OCI-LY1 (cell line): Measurements from ENCODE around the gene TDRD12.

Experiments used
- H2AFZ ChIP-seq: fragments of 200-600 bp; sonication (generic), shearing (Covaris generic); 2 replicates; pipeline ENCODE4 v1.6.0; 2014; ENCODE audit warnings: antibody characterized with exemption, mild to moderate bottlenecking, low read length
- H3F3A ChIP-seq: fragments of 200-600 bp; sonication (generic), shearing (Covaris generic); 2 replicates; pipeline ENCODE4 v1.6.0; 2014; ENCODE audit warnings: mild to moderate bottlenecking, antibody characterized with exemption, low read length, moderate library complexity; ENCODE audit not compliant: insufficient read depth
- H3K27ac ChIP-seq: fragments of 200-600 bp; sonication (generic); 2 replicates; pipeline ENCODE4 v1.5.1; 2014; ENCODE audit warnings: low read length, mixed run types, mild to moderate bottlenecking, low read depth; ENCODE audit not compliant: poor library complexity, severe bottlenecking
- H3K27me3 ChIP-seq: fragments of 200-600 bp; sonication (generic); 2 replicates; pipeline ENCODE4 v1.6.0; 2014; ENCODE audit warnings: antibody characterized with exemption, mild to moderate bottlenecking, low read length, moderate library complexity; ENCODE audit not compliant: insufficient read depth
- H3K36me3 ChIP-seq: fragments of 200-600 bp; sonication (generic); 2 replicates; pipeline ENCODE4 v1.6.1; 2014; ENCODE audit warnings: mild to moderate bottlenecking, antibody characterized with exemption, low read length, moderate library complexity, mixed read lengths; ENCODE audit not compliant: insufficient read depth
- H3K4me1 ChIP-seq: fragments of 200-600 bp; sonication (generic); 2 replicates; pipeline ENCODE4 v1.5.1; 2014; ENCODE audit warnings: mild to moderate bottlenecking, low read length, moderate library complexity; ENCODE audit not compliant: insufficient read depth, severe bottlenecking
- H3K4me2 ChIP-seq: fragments of 200-600 bp; sonication (generic), shearing (Covaris generic); 2 replicates; pipeline ENCODE4 v1.6.1; 2014; ENCODE audit warnings: low read length
- H3K4me3 ChIP-seq: fragments of 200-600 bp; sonication (generic); 2 replicates; pipeline ENCODE4 v1.5.1; 2014; ENCODE audit warnings: low read length, low read depth, mild to moderate bottlenecking, mixed read lengths; ENCODE audit not compliant: poor library complexity, severe bottlenecking
- H3K79me2 ChIP-seq: fragments of 200-600 bp; shearing (Covaris generic); 2 replicates; pipeline ENCODE4 v1.6.1; 2016; ENCODE audit warnings: mixed run types, low read length, mixed read lengths; ENCODE audit not compliant: insufficient read depth
- H3K9ac ChIP-seq: fragments of 200-600 bp; sonication (generic), shearing (Covaris generic); 2 replicates; pipeline ENCODE4 v1.6.1; 2014; ENCODE audit warnings: mild to moderate bottlenecking, low read length, mixed read lengths
- H3K9me2 ChIP-seq: fragments of 200-600 bp; sonication (generic), shearing (Covaris generic); 2 replicates; pipeline ENCODE4 v1.6.1; 2014; ENCODE audit warnings: low read depth, mild to moderate bottlenecking, low read length, mixed read lengths
- H3K9me3 ChIP-seq: fragments of 200-600 bp; shearing (Covaris generic); 2 replicates; pipeline ENCODE4 v1.6.1; 2014; ENCODE audit warnings: low read length, mixed read lengths
- H4K20me1 ChIP-seq: fragments of 200-600 bp; sonication (generic), shearing (Covaris generic); 2 replicates; pipeline ENCODE4 v1.6.0; 2016; ENCODE audit warnings: mild to moderate bottlenecking, low read length; ENCODE audit not compliant: insufficient read depth
- EZH2 ChIP-seq: fragments of 200-600 bp; sonication (generic), shearing (Covaris generic); IDR thresholded peaks from 2 replicates; pipeline ENCODE4 v1.8.0; 2017; ENCODE audit warnings: borderline replicate concordance, mixed run types, mild to moderate bottlenecking, antibody characterized with exemption, low read length, moderate library complexity, mixed read lengths
- TF ChIP-seq, protein P1 (sequence below): fragments of 200-600 bp; sonication (generic), shearing (Covaris generic); IDR thresholded peaks from 2 replicates; pipeline ENCODE4 v1.5.1; 2017; ENCODE audit warnings: mild to moderate bottlenecking, antibody characterized with exemption, low read length, moderate library complexity, mixed read lengths

The TDRD12 gene

DNA sequence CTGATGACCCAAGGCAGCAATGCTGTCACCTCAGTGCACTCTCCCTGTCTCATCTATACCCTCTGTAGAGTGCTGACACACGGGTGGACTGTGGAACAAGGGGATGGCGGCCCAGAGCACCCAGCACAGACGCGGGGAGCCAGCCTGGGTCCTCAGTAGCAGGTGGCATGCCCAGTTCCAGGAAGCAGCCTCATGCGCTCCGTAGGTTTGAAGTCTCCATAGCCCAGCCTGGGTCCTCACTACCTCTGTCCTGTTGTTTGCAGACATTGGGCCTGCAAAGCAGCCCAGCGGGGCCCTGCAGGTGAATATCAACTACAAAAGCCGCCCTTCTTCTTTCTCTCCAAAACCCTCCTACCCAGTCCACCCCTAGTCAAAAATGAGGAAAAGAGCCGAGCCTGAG, 155.0 kb downstream of the TDRD12 start:
- Histone ChIP-seq H3K4me3 (no peak overlapping the region), H3F3A (no peaks in the 10 kb centered on the region), H3K4me2 (no peak overlapping the region), H3K79me2 (no peaks in the 10 kb centered on the region), H3K36me3 (no peaks in the 10 kb centered on the region), H3K27me3 (no peaks in the 10 kb centered on the region), H3K9ac (no peak overlapping the region), H3K4me1 (no peaks in the 10 kb centered on the region), H3K27ac (no peak overlapping the region), H4K20me1 (no peaks in the 10 kb centered on the region), H2AFZ (no peak overlapping the region), H3K9me2 (no peaks in the 10 kb centered on the region), H3K9me3 (no peaks in the 10 kb centered on the region)
- TF ChIP-seq, protein P1, sequence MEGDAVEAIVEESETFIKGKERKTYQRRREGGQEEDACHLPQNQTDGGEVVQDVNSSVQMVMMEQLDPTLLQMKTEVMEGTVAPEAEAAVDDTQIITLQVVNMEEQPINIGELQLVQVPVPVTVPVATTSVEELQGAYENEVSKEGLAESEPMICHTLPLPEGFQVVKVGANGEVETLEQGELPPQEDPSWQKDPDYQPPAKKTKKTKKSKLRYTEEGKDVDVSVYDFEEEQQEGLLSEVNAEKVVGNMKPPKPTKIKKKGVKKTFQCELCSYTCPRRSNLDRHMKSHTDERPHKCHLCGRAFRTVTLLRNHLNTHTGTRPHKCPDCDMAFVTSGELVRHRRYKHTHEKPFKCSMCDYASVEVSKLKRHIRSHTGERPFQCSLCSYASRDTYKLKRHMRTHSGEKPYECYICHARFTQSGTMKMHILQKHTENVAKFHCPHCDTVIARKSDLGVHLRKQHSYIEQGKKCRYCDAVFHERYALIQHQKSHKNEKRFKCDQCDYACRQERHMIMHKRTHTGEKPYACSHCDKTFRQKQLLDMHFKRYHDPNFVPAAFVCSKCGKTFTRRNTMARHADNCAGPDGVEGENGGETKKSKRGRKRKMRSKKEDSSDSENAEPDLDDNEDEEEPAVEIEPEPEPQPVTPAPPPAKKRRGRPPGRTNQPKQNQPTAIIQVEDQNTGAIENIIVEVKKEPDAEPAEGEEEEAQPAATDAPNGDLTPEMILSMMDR = no peak
- no peak for TF ChIP-seq EZH2

DNA sequence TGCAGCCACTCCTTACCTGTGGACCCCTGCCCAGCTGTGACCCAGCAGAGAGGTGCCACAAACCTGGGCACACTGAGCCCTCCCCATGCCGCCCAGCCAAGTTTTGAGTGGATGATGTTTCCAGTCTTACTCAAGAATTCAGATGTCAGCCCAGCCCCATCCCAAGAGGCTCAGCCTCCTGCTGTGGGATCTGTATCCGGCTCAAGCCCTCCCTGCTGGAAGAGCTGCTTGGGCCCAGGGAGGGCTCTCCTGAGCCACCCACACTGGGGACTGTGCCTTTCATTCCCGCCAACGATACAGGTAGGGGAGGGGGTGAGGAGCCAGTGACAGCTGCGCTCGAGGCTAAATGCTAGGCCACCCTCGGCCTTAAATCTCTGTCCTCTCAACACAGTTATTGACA, 155.9 kb downstream of the TDRD12 start:
- TF ChIP-seq, protein P1 = no peak
- no peak for TF ChIP-seq EZH2

GRCh38 chr19:32876236-32876918, 156.8 kb downstream of the TDRD12 start:
- no peak overlapping the region for H3K9ac ChIP-seq

More for the DNA sequence above, 155.9 kb downstream of the TDRD12 start:
- Histone ChIP-seq H3K4me2 (no peak overlapping the region), H3K36me3 (no peaks in the 10 kb centered on the region), H3K27me3 (no peaks in the 10 kb centered on the region), H3F3A (no peaks in the 10 kb centered on the region), H4K20me1 (no peaks in the 10 kb centered on the region), H3K4me1 (no peaks in the 10 kb centered on the region), H3K9ac (no peak overlapping the region), H2AFZ (no peak overlapping the region), H3K9me3 (no peaks in the 10 kb centered on the region), H3K79me2 (no peaks in the 10 kb centered on the region), H3K27ac (no peak overlapping the region), H3K9me2 (no peaks in the 10 kb centered on the region), H3K4me3 (no peak overlapping the region)

More at GRCh38 chr19:32876236-32876918, 156.8 kb downstream of the TDRD12 start:
- Histone ChIP-seq H3K79me2 (no peaks in the 10 kb centered on the region), H3K4me2 (no peak overlapping the region), H3K36me3 (no peaks in the 10 kb centered on the region), H4K20me1 (no peaks in the 10 kb centered on the region), H2AFZ (no peak overlapping the region), H3K9me3 (no peaks in the 10 kb centered on the region), H3F3A (no peaks in the 10 kb centered on the region), H3K4me1 (no peaks in the 10 kb centered on the region), H3K27ac (no peak overlapping the region), H3K27me3 (no peaks in the 10 kb centered on the region), H3K4me3 (no peak overlapping the region), H3K9me2 (no peaks in the 10 kb centered on the region)
- no peak for TF ChIP-seq EZH2
- TF ChIP-seq, protein P1 = no peak
